Embryonic facial prominence (tissue), 1 donor: ENCODE data around the gene MPPED2.

Source experiments
- DNase-seq: peaks from one replicate; pipeline ENCODE4 v3.0.0-alpha.2; 2016; ENCODE audit errors: extremely low spot score

The MPPED2 gene

GRCh38 chr11:30360741-30361140 lies 225.4 kb downstream of the MPPED2 start:
- DNase-seq = no peak
